IMR-90 (cell line): ENCODE results near the gene CLCA2. TPM values are rescaled to one million over a fixed set of nuclear protein-coding genes. Genes with fewer than 3 reads are reported as not detected.

Experiments used
- ATAC-seq: fragments of 200-7000 bp; cut with Tn5 transposase; 2 replicates; pipeline ENCODE4 v1.9.1; 2020; ENCODE audit warnings: low read depth, mild to moderate bottlenecking, moderate library complexity
- BruUV-seq: library from RNA; stranded (reverse); fragments of 400-500 nt; replicated peaks from 2 replicates; lab custom pipeline; 2021; lab: Mats Ljungman, UMichigan
- CTCF ChIA-PET: fragments of 300-600 bp; formaldehyde crosslinking; extraction: SDS; loops from one replicate; lab custom pipeline; 2021; ENCODE audit warnings: antibody characterized with exemption; lab: Yijun Ruan, JAX
- POLR2A ChIA-PET: fragments of 300-600 bp; sonication (Branson Sonifier 250); formaldehyde crosslinking; loops from one replicate; lab custom pipeline; 2022; ENCODE audit warnings: antibody characterized with exemption; ENCODE audit not compliant: unreplicated experiment; lab: Charles Lee
- DNase-seq: peaks from one replicate; pipeline ENCODE4 v3.0.0; 2013
- H2AFZ ChIP-seq: replicated peaks from 2 replicates; pipeline ENCODE3; 2013; ENCODE audit warnings: low read length, mild to moderate bottlenecking; ENCODE audit not compliant: poor library complexity
- H2AK5ac ChIP-seq: 2 replicates; pipeline ENCODE4 v1.6.1; 2013; ENCODE audit warnings: low read depth, low read length, inconsistent platforms
- H2AK9ac ChIP-seq: replicated peaks from 2 replicates; pipeline ENCODE3; 2013; ENCODE audit warnings: mild to moderate bottlenecking, low read depth, low read length, moderate library complexity; ENCODE audit not compliant: poor library complexity
- H2BK120ac ChIP-seq: 2 replicates; pipeline ENCODE4 v1.6.1; 2013; ENCODE audit warnings: low read depth, low read length, inconsistent platforms
- H2BK15ac ChIP-seq: 3 replicates; pipeline ENCODE4 v1.6.1; 2013; ENCODE audit warnings: low read depth, low read length, inconsistent platforms
- H2BK20ac ChIP-seq: 2 replicates; pipeline ENCODE4 v1.6.1; 2013; ENCODE audit warnings: low read depth, mild to moderate bottlenecking, inconsistent platforms, low read length, moderate library complexity
- H2BK5ac ChIP-seq: 2 replicates; pipeline ENCODE4 v1.6.1; 2013; ENCODE audit warnings: mild to moderate bottlenecking, low read depth, low read length, inconsistent platforms; ENCODE audit not compliant: poor library complexity, severe bottlenecking
- H3K14ac ChIP-seq: replicated peaks from 2 replicates; pipeline ENCODE4 v1.6.1; 2013; ENCODE audit warnings: low read depth, low read length, inconsistent platforms
- H3K18ac ChIP-seq: 2 replicates; pipeline ENCODE4 v1.6.1; 2013; ENCODE audit warnings: low read depth, low read length, control low read depth
- H3K23ac ChIP-seq: 2 replicates; pipeline ENCODE4 v1.6.1; 2013; ENCODE audit warnings: low read depth, low read length, inconsistent platforms
- H3K27ac ChIP-seq: 2 replicates; pipeline ENCODE4 v1.5.1; 2013; ENCODE audit warnings: mild to moderate bottlenecking, control low read depth, low read length; ENCODE audit not compliant: insufficient read depth
- H3K27me3 ChIP-seq: 2 replicates; pipeline ENCODE4 v1.6.1; 2013; ENCODE audit warnings: low read length; ENCODE audit not compliant: control insufficient read depth, insufficient read depth
- H3K36me3 ChIP-seq: 2 replicates; pipeline ENCODE4 v1.6.1; 2013; ENCODE audit warnings: low read length, mixed read lengths; ENCODE audit not compliant: control insufficient read depth, insufficient read depth
- H3K4ac ChIP-seq: 2 replicates; pipeline ENCODE4 v1.6.1; 2013; ENCODE audit warnings: low read depth, low read length, inconsistent platforms
- H3K4me1 ChIP-seq: 2 replicates; pipeline ENCODE4 v1.6.1; 2013; ENCODE audit warnings: low read length, mixed read lengths; ENCODE audit not compliant: control insufficient read depth, insufficient read depth
- H3K4me2 ChIP-seq: 2 replicates; pipeline ENCODE4 v1.6.1; 2013; ENCODE audit warnings: low read depth, mild to moderate bottlenecking, control low read depth, low read length, moderate library complexity
- H3K4me3 ChIP-seq: 2 replicates; pipeline ENCODE4 v1.5.1; 2013; ENCODE audit warnings: low read depth, mild to moderate bottlenecking, control low read depth, low read length, moderate library complexity; ENCODE audit not compliant: insufficient read depth
- H3K56ac ChIP-seq: 2 replicates; pipeline ENCODE4 v1.6.1; 2013; ENCODE audit warnings: low read length, inconsistent platforms; ENCODE audit not compliant: insufficient read depth; ENCODE audit errors: extremely low read depth
- H3K79me1 ChIP-seq, 2 experiments: 2 replicates each; pipeline ENCODE4 v1.6.1; 2013; ENCODE audit warnings: low read length in 2 of 2, inconsistent platforms in 1 of 2, low read depth in 1 of 2
- H3K9ac ChIP-seq: 2 replicates; pipeline ENCODE4 v1.6.1; 2013; ENCODE audit warnings: low read depth, low read length, control low read depth
- H3K9me1 ChIP-seq: 2 replicates; pipeline ENCODE4 v1.6.1; 2013; ENCODE audit warnings: low read length, inconsistent platforms; ENCODE audit not compliant: insufficient read depth
- H3K9me3 ChIP-seq: 2 replicates; pipeline ENCODE4 v1.6.1; 2013; ENCODE audit warnings: low read length; ENCODE audit not compliant: control insufficient read depth, insufficient read depth
- H4K20me1 ChIP-seq: 2 replicates; pipeline ENCODE4 v1.6.1; 2013; ENCODE audit warnings: low read length, inconsistent platforms; ENCODE audit not compliant: insufficient read depth
- H4K5ac ChIP-seq: 2 replicates; pipeline ENCODE4 v1.6.1; 2013; ENCODE audit warnings: mild to moderate bottlenecking, low read depth, low read length, control low read depth
- H4K8ac ChIP-seq, 2 experiments: 2 replicates each; pipeline ENCODE4 v1.6.1; 2013; ENCODE audit warnings: low read depth in 2 of 2, low read length in 2 of 2, control low read depth in 1 of 2, inconsistent platforms in 1 of 2
- H4K91ac ChIP-seq: 2 replicates; pipeline ENCODE4 v1.6.1; 2013; ENCODE audit warnings: low read depth, low read length, inconsistent platforms; ENCODE audit not compliant: insufficient read depth
- BHLHE40 ChIP-seq: fragments of 150-350 bp; IDR thresholded peaks from 2 replicates; pipeline ENCODE4 v1.6.1; 2016; ENCODE audit warnings: mild to moderate bottlenecking, low read depth, low read length
- CEBPB ChIP-seq: IDR thresholded peaks from 2 replicates; pipeline ENCODE4 v1.6.1; 2012; ENCODE audit warnings: low read depth, low read length, improper control_type of control experiment
- CHD1 ChIP-seq: IDR thresholded peaks from 2 replicates; pipeline ENCODE4 v1.6.1; 2012; ENCODE audit warnings: low read depth, low read length, improper control_type of control experiment
- FOS ChIP-seq: fragments of 150-350 bp; IDR thresholded peaks from 2 replicates; pipeline ENCODE4 v1.6.1; 2016; ENCODE audit warnings: low read depth, low read length
- MAFK ChIP-seq: IDR thresholded peaks from 2 replicates; pipeline ENCODE4 v1.6.1; 2012; ENCODE audit warnings: low read depth, low read length, improper control_type of control experiment
- MAZ ChIP-seq: IDR thresholded peaks from 2 replicates; pipeline ENCODE4 v1.6.1; 2012; ENCODE audit warnings: low read depth, mild to moderate bottlenecking, low read length, improper control_type of control experiment, moderate library complexity, borderline replicate concordance
- MXI1 ChIP-seq: IDR thresholded peaks from 2 replicates; pipeline ENCODE4 v1.6.1; 2012; ENCODE audit warnings: low read depth, mild to moderate bottlenecking, low read length, moderate library complexity, borderline replicate concordance
- NFE2L2 ChIP-seq: fragments of 150-350 bp; IDR thresholded peaks from 2 replicates; pipeline ENCODE4 v1.6.1; 2016; ENCODE audit warnings: low read depth, mild to moderate bottlenecking, low read length
- POLR2A ChIP-seq: IDR thresholded peaks from 2 replicates; pipeline ENCODE4 v1.6.1; 2012; ENCODE audit warnings: mild to moderate bottlenecking, low read depth, low read length
- RAD21 ChIP-seq: IDR thresholded peaks from 2 replicates; pipeline ENCODE4 v1.6.1; 2012; ENCODE audit warnings: low read length, improper control_type of control experiment
- RCOR1 ChIP-seq: IDR thresholded peaks from 2 replicates; pipeline ENCODE4 v1.6.1; 2012; ENCODE audit warnings: mild to moderate bottlenecking, low read length, improper control_type of control experiment; ENCODE audit not compliant: insufficient replicate concordance
- RFX5 ChIP-seq: IDR thresholded peaks from 2 replicates; pipeline ENCODE4 v1.8.0; 2012; ENCODE audit warnings: low read depth, mild to moderate bottlenecking, low read length, moderate library complexity
- SMC3 ChIP-seq: fragments of 150-350 bp; IDR thresholded peaks from 2 replicates; pipeline ENCODE4 v1.6.1; 2016; ENCODE audit warnings: low read depth, mild to moderate bottlenecking, antibody characterized with exemption, low read length, moderate library complexity
- USF2 ChIP-seq: fragments of 150-350 bp; IDR thresholded peaks from 2 replicates; pipeline ENCODE4 v1.6.1; 2017; ENCODE audit warnings: mild to moderate bottlenecking, antibody characterized with exemption, low read length, low read depth
- WGBS, 2 experiments: methylation state at CpG; one replicate each; pipeline versions ENCODE4 v1.1.5 to v1.1.7; 2013; ENCODE audit warnings: missing lambda C conversion rate in 2 of 2; ENCODE audit not compliant: insufficient read length in 1 of 2; ENCODE audit errors: extremely low coverage in 2 of 2; 5-methylcytosine and 5-hydroxymethylcytosine counted together
- dilution Hi-C: fragments of 300-500 bp; cut with HindIII; formaldehyde crosslinking; loops from one replicate; pipeline ENCODE4 v1.14.3; 2018; ENCODE audit warnings: low sequenced_read_pairs; ENCODE audit not compliant: unreplicated experiment
- in situ Hi-C: fragments of 300-500 bp; cut with MboI; formaldehyde crosslinking; loops from 3 replicates; pipeline ENCODE4 v1.14.3; 2019; ENCODE audit warnings: low sequenced_read_pairs, inconsistent platforms, mixed read lengths
- intact Hi-C: fragments of 100-400 bp; cut with micrococcal nuclease; formaldehyde crosslinking; loops from 2 replicates; pipeline ENCODE4 v1.10.0; 2022
- polyA plus RNA-seq, 3 experiments: library from polyadenylated mRNA; depleted of rRNA; stranded (reverse); fragments of >200 nt; gene quantifications; 2 replicates each; pipeline ENCODE4 v1.2.3, GENCODE V29; 2012; ENCODE audit warnings: low replicate concordance in 1 of 3
- total RNA-seq: library from RNA; depleted of rRNA; stranded (reverse); fragments of >200 nt; gene quantifications from 2 replicates; pipeline ENCODE4 v1.2.3, GENCODE V29; 2012
- TF ChIP-seq, protein P1 (sequence below): fragments of 150-350 bp; IDR thresholded peaks from 2 replicates; pipeline ENCODE4 v1.6.1; 2016; ENCODE audit warnings: low read depth, mild to moderate bottlenecking, low read length, moderate library complexity, borderline replicate concordance
- TF ChIP-seq, protein P2 (sequence below): conservative IDR thresholded peaks from 2 replicates; pipeline ENCODE4 v1.5.1; 2012; ENCODE audit warnings: mild to moderate bottlenecking, low read depth, low read length, improper control_type of control experiment

Gene CLCA2
- total and polyA plus RNA-seq, 2 of the 4 experiments (the other 2 are of a cell fraction), result 0.09 to 0.18 TPM

DNA sequence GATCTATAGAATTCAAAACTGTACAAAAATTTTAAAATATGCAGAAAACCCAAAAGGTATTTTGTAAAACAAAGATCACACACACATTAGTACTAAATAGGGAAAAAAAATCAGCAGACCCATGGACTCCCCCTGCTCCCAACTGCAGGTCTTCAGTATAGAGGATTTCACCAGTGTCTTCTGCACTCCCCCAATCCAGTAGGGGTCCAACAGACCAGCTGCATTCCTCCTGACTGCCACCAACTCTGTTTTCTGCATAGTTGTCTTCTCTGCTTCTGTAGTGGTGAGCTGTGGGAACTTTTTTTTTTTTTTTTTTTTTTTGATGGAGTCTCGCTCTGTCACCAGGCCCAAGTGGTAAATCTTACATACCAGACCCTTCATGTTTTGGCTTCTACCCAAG, 21.9 kb downstream of the CLCA2 start:
- no peak overlapping the region for H4K5ac ChIP-seq
- no peaks in the 10 kb centered on the region for H3K36me3 ChIP-seq
- no peak overlapping the region for H3K23ac ChIP-seq
- no peak overlapping the region for H3K18ac ChIP-seq
- H4K20me1 ChIP-seq, result no peaks in the 10 kb centered on the region
- no peak overlapping the region for H2BK20ac ChIP-seq
- H3K9ac ChIP-seq, result no peak overlapping the region
- no peak overlapping the region for H2BK5ac ChIP-seq
- in situ Hi-C loops, result no loop called here
- no peaks in the 10 kb centered on the region for H3K4me1 ChIP-seq
- no peaks in the 10 kb centered on the region; the same call in none of the 2 replicates for H3K27me3 ChIP-seq
- no peaks in the 10 kb centered on the region for H3K9me3 ChIP-seq
- ATAC-seq, result no peak
- H3K14ac ChIP-seq, result no peak overlapping the region
- no peak overlapping the region for H4K91ac ChIP-seq
- H3K79me1 ChIP-seq, result no peaks in the 10 kb centered on the region
- no peak overlapping the region for H3K27ac ChIP-seq
- H3K4me2 ChIP-seq, result no peak overlapping the region
- no peak overlapping the region for H2BK15ac ChIP-seq
- H2BK120ac ChIP-seq, result no peak overlapping the region
- no peak overlapping the region for H2AFZ ChIP-seq
- TF ChIP-seq SMC3, result no peak
- TF ChIP-seq NFE2L2, result no peak
- no peak for TF ChIP-seq POLR2A
- TF ChIP-seq, protein P1, sequence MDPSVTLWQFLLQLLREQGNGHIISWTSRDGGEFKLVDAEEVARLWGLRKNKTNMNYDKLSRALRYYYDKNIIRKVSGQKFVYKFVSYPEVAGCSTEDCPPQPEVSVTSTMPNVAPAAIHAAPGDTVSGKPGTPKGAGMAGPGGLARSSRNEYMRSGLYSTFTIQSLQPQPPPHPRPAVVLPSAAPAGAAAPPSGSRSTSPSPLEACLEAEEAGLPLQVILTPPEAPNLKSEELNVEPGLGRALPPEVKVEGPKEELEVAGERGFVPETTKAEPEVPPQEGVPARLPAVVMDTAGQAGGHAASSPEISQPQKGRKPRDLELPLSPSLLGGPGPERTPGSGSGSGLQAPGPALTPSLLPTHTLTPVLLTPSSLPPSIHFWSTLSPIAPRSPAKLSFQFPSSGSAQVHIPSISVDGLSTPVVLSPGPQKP, result no peak
- no peak for TF ChIP-seq MXI1
- TF ChIP-seq CEBPB, result no peak
- no peak for TF ChIP-seq RCOR1
- TF ChIP-seq, protein P2, sequence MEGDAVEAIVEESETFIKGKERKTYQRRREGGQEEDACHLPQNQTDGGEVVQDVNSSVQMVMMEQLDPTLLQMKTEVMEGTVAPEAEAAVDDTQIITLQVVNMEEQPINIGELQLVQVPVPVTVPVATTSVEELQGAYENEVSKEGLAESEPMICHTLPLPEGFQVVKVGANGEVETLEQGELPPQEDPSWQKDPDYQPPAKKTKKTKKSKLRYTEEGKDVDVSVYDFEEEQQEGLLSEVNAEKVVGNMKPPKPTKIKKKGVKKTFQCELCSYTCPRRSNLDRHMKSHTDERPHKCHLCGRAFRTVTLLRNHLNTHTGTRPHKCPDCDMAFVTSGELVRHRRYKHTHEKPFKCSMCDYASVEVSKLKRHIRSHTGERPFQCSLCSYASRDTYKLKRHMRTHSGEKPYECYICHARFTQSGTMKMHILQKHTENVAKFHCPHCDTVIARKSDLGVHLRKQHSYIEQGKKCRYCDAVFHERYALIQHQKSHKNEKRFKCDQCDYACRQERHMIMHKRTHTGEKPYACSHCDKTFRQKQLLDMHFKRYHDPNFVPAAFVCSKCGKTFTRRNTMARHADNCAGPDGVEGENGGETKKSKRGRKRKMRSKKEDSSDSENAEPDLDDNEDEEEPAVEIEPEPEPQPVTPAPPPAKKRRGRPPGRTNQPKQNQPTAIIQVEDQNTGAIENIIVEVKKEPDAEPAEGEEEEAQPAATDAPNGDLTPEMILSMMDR, result no peak
- TF ChIP-seq MAZ, result no peak
- no peak for TF ChIP-seq MAFK
- TF ChIP-seq USF2, result no peak
- no peak for TF ChIP-seq BHLHE40
- TF ChIP-seq FOS, result no peak
- TF ChIP-seq RAD21, result no peak
- no peak for TF ChIP-seq RFX5
- no peak for TF ChIP-seq CHD1
- no peak overlapping the region for H2AK9ac ChIP-seq
- H3K4ac ChIP-seq, result no peak overlapping the region
- POLR2A ChIA-PET, result interaction anchor here (0.6 kb wide), 1 partner anchor 216 kb away, joined by 3 read pairs; no protein-coding TSS in a partner anchor
- BruUV-seq, result no TSS peak
- no peak overlapping the region for H3K56ac ChIP-seq
- WGBS, 2 experiments, result 43% methylated on average over 1 of the region's 1 CpG; no CpG with 5 or more reads in 1 of the 2 experiments
- CTCF ChIA-PET, result no interaction called here
- no peak overlapping the region for H2AK5ac ChIP-seq
- intact Hi-C loops, result no loop called here
- no peaks in the 10 kb centered on the region for H3K9me1 ChIP-seq
- no peak overlapping the region for H3K4me3 ChIP-seq
- no peak for DNase-seq
- dilution Hi-C loops, result no loop called here
- no peak overlapping the region for H4K8ac ChIP-seq
